GM21515 (cell line): ENCODE results near the gene CARS2.
"Not testable (repeated sequence)": the region's sequence is repeated elsewhere in the genome, so short reads cannot be mapped to it uniquely, and the experiment has no call there.

Experiments
- ATAC-seq: cut with Tn5 transposase; IDR thresholded peaks from one replicate; pipeline ENCODE4 v1.9.1; 2021; ENCODE audit not compliant: unreplicated experiment

CARS2 gene

GRCh38 chr13:110620596-110620995, 85.3 kb downstream of the CARS2 start:
- ATAC-seq: no peak

GRCh38 chr13:110618780-110619179, 87.1 kb downstream of the CARS2 start:
- no peak for ATAC-seq

DNA sequence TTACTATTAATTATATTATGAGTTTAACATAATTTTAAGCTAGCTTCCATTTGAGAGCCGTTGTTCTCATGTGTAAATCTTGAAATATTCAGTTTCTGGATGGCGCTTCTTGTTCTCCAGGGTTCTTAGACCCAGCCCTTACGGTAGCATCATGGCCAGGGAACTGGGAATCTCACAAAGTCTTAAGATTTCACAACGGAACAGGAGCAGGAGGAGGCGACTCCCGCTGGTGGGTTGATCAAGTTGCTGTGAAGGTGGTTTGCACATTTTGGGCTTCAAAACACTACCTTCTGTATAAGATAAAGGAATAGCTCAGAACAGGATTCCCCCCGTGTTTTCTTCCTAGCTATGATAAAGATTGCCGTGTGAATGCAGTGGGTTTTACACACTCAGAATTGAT, 87.7 kb downstream of the CARS2 start:
- no peak for ATAC-seq

DNA sequence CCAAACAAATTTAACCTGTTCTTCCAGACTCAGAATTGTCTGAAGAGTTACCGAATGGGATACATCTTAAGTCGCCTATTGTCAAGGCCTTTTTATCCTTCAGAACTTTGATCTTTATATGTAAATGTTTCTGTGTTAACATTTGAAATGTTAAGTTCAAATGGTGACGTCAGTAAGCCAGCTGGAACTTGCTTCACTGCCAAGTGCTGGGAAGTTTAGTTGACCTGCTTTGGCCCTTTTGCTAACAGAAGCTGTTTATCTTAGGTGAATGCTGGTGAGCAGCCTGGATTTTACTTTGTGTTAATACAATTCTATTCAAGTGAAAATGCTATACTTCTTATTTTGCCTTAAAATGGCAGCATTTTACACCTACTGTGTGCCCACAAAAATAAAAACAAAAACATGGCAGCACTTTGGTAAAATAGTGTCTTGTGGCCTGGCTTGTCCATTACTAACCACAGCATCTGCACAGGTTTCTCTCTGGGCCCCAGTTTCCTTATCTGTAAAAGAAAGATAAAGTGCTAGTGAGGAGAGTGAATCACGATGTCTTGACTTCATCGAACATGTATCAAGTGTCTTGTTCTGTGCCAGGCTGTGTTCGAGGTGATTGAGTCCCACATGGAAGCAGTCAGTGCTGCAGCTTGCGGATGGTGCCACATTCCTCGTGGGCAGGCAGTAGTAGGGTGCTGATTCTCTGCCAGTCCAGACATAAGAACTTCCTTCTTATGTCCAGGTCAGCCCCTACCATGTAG, 88.4 kb downstream of the CARS2 start:
- no peak for ATAC-seq

GRCh38 chr13:110616103-110617101, 89.5 kb downstream of the CARS2 start:
- peak; percentile 46 for ATAC-seq

DNA sequence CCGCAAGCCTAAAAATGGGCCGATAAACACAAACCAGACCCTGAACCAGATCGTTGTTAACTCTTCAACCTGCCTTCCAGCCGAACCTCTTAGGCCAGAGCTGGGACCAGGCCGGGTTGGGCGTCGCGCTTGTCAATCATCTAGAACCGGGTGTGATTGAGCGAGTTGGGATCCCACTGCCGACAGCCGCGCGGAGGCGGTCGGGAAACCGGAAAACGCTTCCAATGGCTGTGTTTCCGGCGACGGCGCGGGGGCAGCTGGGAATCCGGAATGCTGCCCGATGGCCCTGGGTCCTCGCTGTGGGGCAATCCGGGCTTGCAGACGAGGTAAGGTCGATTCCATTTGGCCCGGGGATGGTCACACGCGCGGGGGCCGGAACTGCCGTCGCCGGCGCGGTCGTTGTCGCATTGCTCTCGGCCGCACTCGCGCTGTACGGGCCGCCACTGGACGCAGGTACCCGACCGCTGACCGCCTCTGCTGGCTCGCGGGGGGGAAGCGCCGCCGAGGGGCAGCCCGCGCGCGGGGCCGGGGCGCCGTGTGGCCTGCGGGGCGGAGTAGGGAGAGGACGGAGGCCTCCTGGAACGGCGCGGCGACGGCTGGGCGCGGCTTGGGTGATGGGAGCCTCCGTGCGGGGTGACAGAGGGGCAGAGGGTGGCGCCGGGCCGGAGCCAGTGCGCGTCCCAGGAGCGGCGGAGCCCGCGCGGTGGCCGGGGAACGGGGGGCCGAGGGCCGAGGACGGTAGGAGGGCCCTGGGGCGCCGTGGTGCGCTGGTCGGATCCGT, 90.4 kb downstream of the CARS2 start, which contains the start of gene NAXD:
Gene NAXD, plus strand, starts transcription at position 224 of the 781 bp plus-strand sequence. Its CDS starts 57 bp downstream, at position 281.
- peak; percentile 74 for ATAC-seq

DNA sequence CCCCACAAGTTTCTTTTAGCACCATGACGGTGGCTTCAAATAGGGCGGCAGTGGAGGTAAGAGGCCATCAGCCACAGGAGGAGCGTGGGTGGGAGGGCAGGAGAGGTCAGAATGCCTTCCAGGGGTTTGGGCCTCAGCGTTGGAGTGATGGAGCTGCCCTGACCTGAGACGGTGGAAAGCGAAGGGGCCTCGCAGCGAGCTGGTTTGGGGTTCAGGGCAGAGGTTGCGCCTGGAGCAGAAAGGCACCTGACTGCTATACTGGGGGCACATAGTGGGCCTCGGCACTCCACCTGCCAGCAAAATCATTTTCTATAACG, 91.0 kb downstream of the CARS2 start:
- ATAC-seq: no peak

GRCh38 chr13:110610955-110611595, 94.8 kb downstream of the CARS2 start:
- ATAC-seq: peak; percentile 50

- ATAC-seq: no peak
Observed at GRCh38 chr13:110607675-110608224, 98.2 kb downstream of the CARS2 start.

GRCh38 chr13:110606281-110606680, 99.6 kb downstream of the CARS2 start:
- not testable (repeated sequence) for ATAC-seq

DNA sequence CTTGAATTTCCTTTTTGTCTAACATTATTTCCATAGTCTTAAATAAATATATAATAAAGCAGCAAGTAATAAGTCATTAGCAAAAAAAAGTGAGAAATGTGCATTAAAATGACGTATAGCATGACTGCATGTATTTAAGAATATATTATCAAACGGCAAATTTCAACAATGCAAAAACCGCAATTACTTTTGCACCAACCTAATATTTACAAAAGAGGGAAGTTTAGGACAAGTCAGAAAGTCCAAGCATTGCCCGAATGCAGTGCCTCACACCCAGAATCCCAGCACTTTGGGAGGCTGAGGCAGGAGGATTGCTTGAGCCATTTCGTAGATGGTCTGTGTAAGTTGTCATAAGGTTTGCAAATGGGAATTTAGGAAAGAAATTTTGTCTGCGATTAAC, 100.8 kb downstream of the CARS2 start:
- no peak for ATAC-seq

DNA sequence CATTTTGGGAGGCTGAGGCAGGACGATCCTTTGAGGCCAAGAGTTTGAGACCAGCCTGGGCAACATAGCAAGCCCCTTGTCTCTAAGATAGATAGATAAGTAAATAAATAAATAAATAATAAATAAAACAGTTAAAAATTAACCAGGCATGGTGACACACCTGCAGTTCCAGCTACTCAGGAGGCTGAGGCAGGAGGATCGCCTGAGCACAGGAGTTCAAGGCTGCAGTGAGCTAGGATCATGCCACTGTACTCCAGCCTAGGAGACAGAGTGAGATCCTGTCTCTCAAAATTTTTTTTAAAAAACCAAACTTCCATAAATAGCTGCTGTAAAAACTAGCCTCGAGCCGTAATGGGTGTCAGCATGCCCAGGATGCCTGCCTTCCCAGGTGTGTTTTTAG, 104.9 kb downstream of the CARS2 start:
- ATAC-seq: no peak

DNA sequence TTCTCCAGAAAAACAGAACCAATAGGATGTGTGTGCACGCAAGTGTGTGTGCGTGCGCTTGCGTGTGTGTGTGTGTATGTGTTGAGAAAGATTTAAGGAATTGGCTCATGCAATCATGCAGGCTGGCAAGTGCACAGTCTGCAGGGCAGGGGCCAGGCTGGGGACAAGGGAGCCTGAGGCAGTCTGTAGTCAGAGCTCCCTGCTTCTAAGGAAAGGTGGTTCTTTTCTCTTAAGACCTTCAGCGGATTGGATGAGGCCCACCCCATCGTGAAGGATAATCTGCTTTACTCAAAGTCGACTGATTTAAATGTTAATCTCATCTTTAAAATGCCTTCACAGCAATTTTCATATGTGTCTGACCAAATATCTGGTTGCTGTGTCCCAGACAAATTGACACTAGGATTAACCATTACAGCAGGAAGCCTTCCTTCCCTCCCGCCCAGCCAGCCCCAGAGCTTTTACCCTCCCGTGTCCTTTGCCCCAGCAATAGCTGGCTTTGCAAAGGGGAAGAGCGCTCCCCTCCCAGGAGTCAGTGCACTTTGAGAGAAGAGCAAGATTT, 105.6 kb downstream of the CARS2 start:
- no peak for ATAC-seq

DNA sequence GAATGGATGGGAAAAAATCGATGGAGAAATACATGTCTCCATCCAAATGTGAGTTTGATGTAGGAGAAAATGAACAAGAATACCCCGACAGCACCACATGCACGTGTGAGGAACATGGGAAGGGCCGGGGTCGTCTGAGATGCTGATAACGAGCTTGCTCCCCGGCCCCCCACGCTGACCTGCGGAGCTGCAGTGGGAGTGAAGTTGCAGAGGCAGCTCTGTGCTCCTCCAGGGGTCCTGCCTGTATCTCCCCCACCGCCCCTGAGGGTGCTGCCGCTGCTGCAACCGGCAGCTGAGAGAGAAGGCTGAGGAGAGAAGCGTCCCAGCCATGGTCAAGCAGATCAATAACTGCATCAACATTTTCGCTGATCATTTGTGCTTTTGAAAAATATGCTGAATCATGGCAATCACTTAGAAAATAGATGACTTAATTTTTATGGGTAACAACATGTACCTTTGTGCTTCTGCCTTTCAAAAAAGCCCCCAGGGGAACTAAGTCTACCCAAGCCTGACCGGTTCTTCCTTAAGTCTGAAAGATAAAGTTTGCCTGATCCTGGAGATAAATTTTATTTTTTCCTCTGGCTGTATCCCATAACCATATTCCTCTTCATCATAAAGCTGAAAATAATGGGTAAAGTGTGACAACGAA, 108.8 kb downstream of the CARS2 start:
- no peak for ATAC-seq

DNA sequence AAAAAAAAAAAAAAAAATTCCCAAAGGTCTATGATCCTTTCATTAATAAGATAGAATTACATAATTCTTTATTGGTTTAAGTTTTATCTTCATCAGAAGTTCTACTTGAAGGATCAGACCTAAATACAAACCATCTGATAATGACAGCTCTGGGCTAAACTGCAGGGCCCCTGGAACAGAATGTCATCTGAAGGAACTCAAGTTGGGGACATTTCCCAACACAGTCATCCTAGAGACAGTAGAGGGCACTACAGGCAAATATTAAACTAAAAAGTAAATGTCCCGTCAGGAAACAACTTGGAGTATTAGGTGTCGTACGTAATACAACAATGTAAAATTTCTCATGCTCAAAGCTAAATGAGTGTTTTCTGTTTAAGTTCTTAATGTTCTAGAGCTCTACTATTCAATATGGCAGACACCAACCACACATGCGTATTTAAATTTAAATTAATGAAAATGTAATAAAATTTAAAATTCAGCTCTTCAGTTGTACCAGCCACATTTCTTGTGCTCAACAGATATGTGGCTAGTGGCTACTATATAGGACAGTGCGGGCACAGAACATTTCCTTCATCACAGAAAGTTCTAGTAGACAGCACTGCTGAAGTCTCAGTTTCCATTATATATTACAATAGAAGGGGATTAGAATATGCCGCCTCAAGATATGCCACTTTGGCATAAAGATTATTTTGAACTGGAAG, 112.3 kb downstream of the CARS2 start:
- peak; percentile 93 for ATAC-seq

GRCh38 chr13:110592665-110593064, 113.3 kb downstream of the CARS2 start:
- ATAC-seq: no peak
